WERI-Rb-1 (cell line): ENCODE results near the gene MUCL3.

ENCODE experiments used
- DNase-seq: peaks from one replicate; pipeline ENCODE4 v3.0.0-alpha.2; 2020
- H3K27ac ChIP-seq: fragments of 250-450 bp; sonication (Bioruptor Pico); 2 replicates; pipeline ENCODE4 v1.5.1; 2020; ENCODE audit warnings: mild to moderate bottlenecking, moderate library complexity
- H3K27me3 ChIP-seq: fragments of 250-450 bp; sonication (Bioruptor Pico); 2 replicates; pipeline ENCODE4 v1.5.1; 2021; ENCODE audit warnings: mild to moderate bottlenecking, low read depth, moderate library complexity; ENCODE audit not compliant: insufficient read depth, severe bottlenecking
- H3K36me3 ChIP-seq: fragments of 250-450 bp; sonication (Bioruptor Pico); 2 replicates; pipeline ENCODE4 v1.5.1; 2020; ENCODE audit warnings: mild to moderate bottlenecking, moderate library complexity
- H3K4me3 ChIP-seq: 2 replicates; pipeline ENCODE4 v1.5.1; 2011; ENCODE audit warnings: low read depth, mild to moderate bottlenecking, control low read depth, low read length
- H3K9me3 ChIP-seq: fragments of 250-450 bp; sonication (Bioruptor Pico); 2 replicates; pipeline ENCODE4 v1.5.1; 2021; ENCODE audit warnings: mild to moderate bottlenecking, moderate library complexity; ENCODE audit not compliant: severe bottlenecking
- TF ChIP-seq, protein P1 (sequence below): IDR thresholded peaks from 2 replicates; pipeline ENCODE4 v1.5.1; 2011; ENCODE audit warnings: low read depth, mild to moderate bottlenecking, control low read depth, inconsistent platforms, low read length

The MUCL3 gene

DNA sequence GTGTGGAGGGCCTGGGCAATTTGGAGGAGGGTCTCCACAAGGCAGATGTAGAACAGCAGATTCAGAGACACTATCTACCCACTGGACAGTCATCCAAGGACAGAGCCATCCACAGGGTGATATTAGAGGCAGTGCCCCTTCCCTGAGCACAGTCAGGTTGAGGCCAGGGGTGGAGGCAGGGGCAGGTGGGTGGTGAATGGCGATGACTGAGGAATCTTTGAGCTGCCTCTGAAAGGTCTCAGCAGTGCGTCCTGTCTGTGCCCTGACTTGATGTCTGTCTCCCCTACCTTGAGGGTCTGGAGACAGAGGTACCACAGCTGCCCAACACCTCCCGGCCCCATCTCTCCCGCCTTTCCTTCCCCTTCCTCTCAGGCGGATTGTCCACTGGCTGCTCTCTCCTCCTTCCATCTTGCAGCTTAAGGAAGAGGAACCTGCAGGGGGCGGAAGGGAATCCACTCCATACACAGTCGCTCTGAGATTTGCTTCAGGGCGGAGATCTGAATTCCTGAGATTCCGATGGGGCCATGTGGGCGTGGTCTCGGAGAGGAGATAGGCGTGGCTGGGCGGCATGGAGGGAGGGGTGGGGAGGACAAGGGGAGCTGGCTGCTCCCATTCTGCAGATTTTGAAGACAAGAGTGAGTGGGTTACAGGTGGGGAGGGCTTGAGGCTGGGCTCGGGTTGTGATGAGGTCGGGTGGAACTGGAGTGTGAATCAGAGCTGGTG, 1.7 kb downstream of the MUCL3 start:
- Histone ChIP-seq H3K27ac (no peak overlapping the region), H3K4me3 (no peak overlapping the region), H3K36me3 (no peaks in the 10 kb centered on the region), H3K27me3 (peaks cover 44% of the 10 kb centered on the region), H3K9me3 (no peaks in the 10 kb centered on the region)
- TF ChIP-seq, protein P1, sequence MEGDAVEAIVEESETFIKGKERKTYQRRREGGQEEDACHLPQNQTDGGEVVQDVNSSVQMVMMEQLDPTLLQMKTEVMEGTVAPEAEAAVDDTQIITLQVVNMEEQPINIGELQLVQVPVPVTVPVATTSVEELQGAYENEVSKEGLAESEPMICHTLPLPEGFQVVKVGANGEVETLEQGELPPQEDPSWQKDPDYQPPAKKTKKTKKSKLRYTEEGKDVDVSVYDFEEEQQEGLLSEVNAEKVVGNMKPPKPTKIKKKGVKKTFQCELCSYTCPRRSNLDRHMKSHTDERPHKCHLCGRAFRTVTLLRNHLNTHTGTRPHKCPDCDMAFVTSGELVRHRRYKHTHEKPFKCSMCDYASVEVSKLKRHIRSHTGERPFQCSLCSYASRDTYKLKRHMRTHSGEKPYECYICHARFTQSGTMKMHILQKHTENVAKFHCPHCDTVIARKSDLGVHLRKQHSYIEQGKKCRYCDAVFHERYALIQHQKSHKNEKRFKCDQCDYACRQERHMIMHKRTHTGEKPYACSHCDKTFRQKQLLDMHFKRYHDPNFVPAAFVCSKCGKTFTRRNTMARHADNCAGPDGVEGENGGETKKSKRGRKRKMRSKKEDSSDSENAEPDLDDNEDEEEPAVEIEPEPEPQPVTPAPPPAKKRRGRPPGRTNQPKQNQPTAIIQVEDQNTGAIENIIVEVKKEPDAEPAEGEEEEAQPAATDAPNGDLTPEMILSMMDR: peak; percentile 45
- DNase-seq: peak; percentile 60

DNA sequence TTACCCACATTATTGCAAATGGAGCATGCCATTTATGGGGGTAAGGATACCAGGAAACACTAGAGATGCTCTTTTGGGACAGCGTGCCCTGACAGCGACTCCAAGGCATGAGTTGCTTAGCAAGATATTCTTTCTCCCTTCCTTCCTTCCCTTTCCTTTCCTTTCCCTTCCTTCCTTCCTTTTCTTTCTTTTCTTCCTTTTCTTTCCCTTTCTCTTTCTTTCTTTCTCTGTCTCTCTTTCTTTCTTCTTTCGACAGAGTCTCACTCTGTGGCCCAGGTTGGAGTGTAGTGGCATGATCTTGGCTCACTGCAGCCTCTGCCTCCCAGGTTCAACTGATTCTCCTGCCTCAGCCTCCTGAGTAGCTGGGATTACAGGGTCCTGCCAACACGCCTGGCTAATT, 3.3 kb downstream of the MUCL3 start:
- peaks cover 10% of the 10 kb centered on the region for H3K9me3 ChIP-seq
- H3K27me3 ChIP-seq: peaks cover 59% of the 10 kb centered on the region
- H3K4me3 ChIP-seq: no peak overlapping the region
- TF ChIP-seq, protein P1: no peak
- H3K27ac ChIP-seq: no peak overlapping the region
- H3K36me3 ChIP-seq: no peaks in the 10 kb centered on the region
- DNase-seq: no peak

DNA sequence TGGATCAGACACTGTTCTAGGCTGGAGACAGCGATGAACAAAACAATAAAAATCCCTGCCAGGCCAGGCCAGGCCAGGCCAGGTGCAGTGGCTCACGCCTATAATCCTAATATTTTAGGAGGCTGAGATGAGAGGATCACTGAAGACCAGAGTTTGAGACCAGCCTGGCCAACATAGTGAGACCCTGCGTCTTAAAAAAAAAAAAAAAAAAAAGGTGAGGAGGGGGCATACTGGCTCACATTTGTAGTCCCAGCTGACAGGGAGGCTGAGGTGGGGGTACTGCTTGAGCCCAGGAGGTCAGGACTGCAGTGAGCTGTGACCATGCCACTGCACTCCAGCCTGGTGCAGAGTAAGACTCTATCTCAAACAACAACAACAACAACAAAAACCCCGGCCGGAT, 4.5 kb downstream of the MUCL3 start:
- Histone ChIP-seq H3K9me3 (peaks cover 10% of the 10 kb centered on the region), H3K27me3 (peaks cover 59% of the 10 kb centered on the region), H3K27ac (no peak overlapping the region), H3K36me3 (no peaks in the 10 kb centered on the region), H3K4me3 (no peak overlapping the region)
- no peak for DNase-seq
- TF ChIP-seq, protein P1: no peak

- Histone ChIP-seq H3K27ac (no peak overlapping the region), H3K9me3 (peaks cover 18% of the 10 kb centered on the region), H3K4me3 (no peak overlapping the region), H3K36me3 (no peaks in the 10 kb centered on the region), H3K27me3 (peaks cover 64% of the 10 kb centered on the region)
- no peak for DNase-seq
- TF ChIP-seq, protein P1: no peak
Observed at GRCh38 chr6:30947231-30947630, 6.5 kb downstream of the MUCL3 start.

DNA sequence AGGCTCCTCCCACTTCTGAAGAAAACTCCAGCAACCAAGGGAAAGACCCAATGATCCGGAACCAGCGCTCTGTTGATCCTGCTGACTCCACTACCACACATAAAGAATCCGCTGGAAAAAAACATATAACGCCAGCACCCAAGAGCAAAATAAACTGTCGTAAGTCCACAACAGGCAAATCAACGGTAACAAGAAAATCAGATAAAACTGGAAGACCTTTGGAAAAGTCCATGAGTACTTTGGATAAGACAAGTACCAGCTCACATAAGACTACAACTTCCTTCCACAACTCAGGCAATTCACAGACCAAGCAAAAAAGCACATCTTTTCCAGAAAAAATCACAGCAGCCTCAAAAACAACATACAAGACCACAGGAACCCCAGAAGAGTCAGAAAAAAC, 8.0 kb downstream of the MUCL3 start:
- no peak overlapping the region for H3K4me3 ChIP-seq
- peaks cover 72% of the 10 kb centered on the region for H3K27me3 ChIP-seq
- no peak for DNase-seq
- no peak overlapping the region for H3K27ac ChIP-seq
- TF ChIP-seq, protein P1: no peak
- no peaks in the 10 kb centered on the region for H3K36me3 ChIP-seq
- peaks cover 23% of the 10 kb centered on the region for H3K9me3 ChIP-seq
